Pancreas (tissue), 10 donors: Measurements from ENCODE around the gene TRERF1. TPM values are rescaled to one million over a fixed set of nuclear protein-coding genes. Genes with fewer than 3 reads are reported as not detected.
A peak's percentile ranks its signal among the peaks of the same experiment; 100 is the strongest.

Experiments used
- ATAC-seq, 4 donors: fragments of 200-7000 bp; cut with Tn5 transposase; one replicate each; pipeline versions ENCODE4 v1.8.0 to v1.9.1; 2020; ENCODE audit warnings: mild to moderate bottlenecking in 4 of 4, moderate library complexity in 4 of 4
- DNase-seq, 6 donors: peaks; one replicate each; pipeline ENCODE4 v3.0.0-alpha.2; 2020
- FAIRE-seq: peaks from 2 replicates; lab custom pipeline; 2012; peaks lifted over from hg19 to GRCh38; lab: Jason Lieb, UNC
- H3K27ac ChIP-seq, 4 donors: fragments of 200-600 bp; sonication (generic); 1 replicate in 3 of 4; 2 replicates in 1 of 4; pipeline versions ENCODE4 v1.5.0 to v1.8.0; 2020
- H3K27me3 ChIP-seq, 4 donors: fragments of 200-600 bp; one replicate each; pipeline ENCODE4 v1.8.0; 2021
- H3K36me3 ChIP-seq, 3 donors: fragments of 200-600 bp; sonication (generic) in 1 of 3; one replicate each; pipeline versions ENCODE4 v1.5.0 to v1.8.0; 2020 to 2021
- H3K4me1 ChIP-seq, 3 donors: fragments of 200-600 bp; one replicate each; pipeline ENCODE4 v1.8.0; 2021
- H3K4me3 ChIP-seq, 4 donors: fragments of 200-600 bp; sonication (generic) in 2 of 4; one replicate each; pipeline versions ENCODE4 v1.5.0 to v1.8.0; 2020 to 2021
- H3K9me3 ChIP-seq, 4 donors: fragments of 200-600 bp; one replicate each; pipeline ENCODE4 v1.8.0; 2021
- CTCF ChIP-seq, 4 donors: fragments of 200-600 bp; sonication (generic) in 3 of 4; IDR thresholded peaks; one replicate each; pipeline versions ENCODE4 v1.5.0 to v1.8.0; 2021; ENCODE audit warnings: antibody characterized with exemption in 4 of 4
- WGBS, 2 donors: extraction: QIAGEN DNeasy Blood & Tissue Kit; methylation state at CpG; one replicate each; pipeline ENCODE4 v1.1.7; 2013; 5-methylcytosine and 5-hydroxymethylcytosine counted together
- intact Hi-C, 3 donors: fragments of 100-400 bp; cut with DNase I; formaldehyde crosslinking; loops; one replicate each; pipeline versions ENCODE4 v1.11.1 to v1.14.2; 2022
- polyA plus RNA-seq, 2 donors: library from polyadenylated mRNA; stranded (reverse); fragments of 200-250 nt; gene quantifications; one replicate each; pipeline ENCODE4 v1.2.3, GENCODE V29; 2013
- total RNA-seq, 6 donors: library from RNA; stranded (reverse); fragmentation: NEBNext Ultra II Directional in 4 of 6; extraction: Animal tissue kit (Norgen Biotek cat#: 25700) in 4 of 6; gene quantifications; one replicate each; pipeline versions ENCODE4 v1.2.1 to v1.2.4, GENCODE V29; 2021 to 2023
- donor health status: healthy with polysubstance abuse.
- donor health status: DM: no; HTN: no; CAD: no; lungs with moderate emphysema.
- donor health status: DM: no; HTN: no; CAD: no.
- donor health status: control.
- donor health status: control.
- donor health status: Bipolar disorder and iron deficiency.
- donor health status: DM: yes; HTN: yes; CAD: no.
- donor health status: DM: no; HTN: no; CAD: no.
- donor health status: DM: no; HTN: no; CAD: no.
- donor health status: DM: yes; HTN: yes; CAD: no.

TRERF1 gene
- total and polyA plus RNA-seq, 8 donors = 0.94 to 2.5 (median 1.5) TPM

- TF ChIP-seq CTCF (IDR thresholded peaks at IDR 0.05) = no peak
- FAIRE-seq (no peak), ATAC-seq (no peak), DNase-seq (no peak)
- Histone ChIP-seq H3K4me1 (no peaks in the 10 kb centered on the region), H3K9me3 (no peaks in the 10 kb centered on the region), H3K36me3 (no peaks in the 10 kb centered on the region), H3K27ac (no peak overlapping the region), H3K4me3 (no peak overlapping the region), H3K27me3 (no peaks in the 10 kb centered on the region)
- intact Hi-C loops = no loop called here
- WGBS, 2 donors = 88 to 94% methylated on average over 8 of the region's 8 CpGs
Measured at GRCh38 chr6:42400061-42400760, 51.5 kb downstream of the TRERF1 start.

GRCh38 chr6:42396720-42397119 lies 55.0 kb downstream of the TRERF1 start:
- H3K27me3 ChIP-seq = no peaks in the 10 kb centered on the region
- no peak overlapping the region for H3K27ac ChIP-seq
- FAIRE-seq (no peak), ATAC-seq (no peak), DNase-seq (no peak)
- H3K4me3 ChIP-seq = no peak overlapping the region
- no peaks in the 10 kb centered on the region for H3K36me3 ChIP-seq
- no peak for TF ChIP-seq CTCF (IDR thresholded peaks at IDR 0.05)
- intact Hi-C loops = no loop called here
- 83 to 92% methylated on average over 3 of the region's 3 CpGs for WGBS, 2 donors
- no peaks in the 10 kb centered on the region for H3K4me1 ChIP-seq
- no peaks in the 10 kb centered on the region for H3K9me3 ChIP-seq

GRCh38 chr6:42394881-42395620 lies 56.7 kb downstream of the TRERF1 start:
- FAIRE-seq = no peak
- WGBS, 2 donors = 90 to 92% methylated on average over 10 of the region's 10 CpGs
- ATAC-seq = peak in 1 of 4 donors; percentile 55
- no peaks in the 10 kb centered on the region for H3K9me3 ChIP-seq
- TF ChIP-seq CTCF (IDR thresholded peaks at IDR 0.05) = no peak
- H3K27ac ChIP-seq = no peak overlapping the region
- DNase-seq = no peak
- intact Hi-C loops = no loop called here
- H3K36me3 ChIP-seq = no peaks in the 10 kb centered on the region
- H3K27me3 ChIP-seq = no peaks in the 10 kb centered on the region
- H3K4me3 ChIP-seq = no peak overlapping the region
- H3K4me1 ChIP-seq = no peaks in the 10 kb centered on the region

- DNase-seq = no peak
- WGBS, 2 donors = 90 to 93% methylated on average over 4 of the region's 4 CpGs
- intact Hi-C loops = no loop called here
- no peaks in the 10 kb centered on the region for H3K9me3 ChIP-seq
- no peak for ATAC-seq
- H3K27ac ChIP-seq = no peak overlapping the region
- no peak for TF ChIP-seq CTCF (IDR thresholded peaks at IDR 0.05)
- H3K36me3 ChIP-seq = no peaks in the 10 kb centered on the region
- H3K4me3 ChIP-seq = no peak overlapping the region
- no peaks in the 10 kb centered on the region for H3K27me3 ChIP-seq
- no peaks in the 10 kb centered on the region for H3K4me1 ChIP-seq
- no peak for FAIRE-seq
Measured at GRCh38 chr6:42394151-42394550, 57.6 kb downstream of the TRERF1 start.

- H3K4me1 ChIP-seq = no peaks in the 10 kb centered on the region
- FAIRE-seq (no peak), DNase-seq (peak in 1 of 6 donors; percentile 11), ATAC-seq (peak; percentile 38 to 71 (median 65))
- 44 to 54% methylated on average over 3 of the region's 3 CpGs for WGBS, 2 donors
- no peak overlapping the region for H3K4me3 ChIP-seq
- no peak overlapping the region for H3K27ac ChIP-seq
- TF ChIP-seq CTCF (IDR thresholded peaks at IDR 0.05) = no peak
- intact Hi-C loops = no loop called here
- no peaks in the 10 kb centered on the region for H3K9me3 ChIP-seq
- no peaks in the 10 kb centered on the region for H3K36me3 ChIP-seq
- H3K27me3 ChIP-seq = no peaks in the 10 kb centered on the region
Measured at GRCh38 chr6:42393339-42393738, 58.4 kb downstream of the TRERF1 start.
